HEK293T (cell line): Measurements from ENCODE around the gene AFG3L2.

Source experiments
- BHLHE40 ChIP-seq: fragments of 450-650 bp; IDR thresholded peaks from 2 replicates; pipeline ENCODE4 v1.6.1; 2016; ENCODE audit warnings: mild to moderate bottlenecking, moderate library complexity, borderline replicate concordance
- ELF4 ChIP-seq: fragments of 450-650 bp; IDR thresholded peaks from 2 replicates; pipeline ENCODE4 v1.6.1; 2017; ENCODE audit warnings: antibody characterized with exemption
- FOXA1 ChIP-seq: fragments of 450-650 bp; IDR thresholded peaks from 2 replicates; pipeline ENCODE4 v1.6.1; 2016; ENCODE audit warnings: mild to moderate bottlenecking
- FOXK2 ChIP-seq: fragments of 450-650 bp; IDR thresholded peaks from 2 replicates; pipeline ENCODE4 v1.6.1; 2016; ENCODE audit warnings: mild to moderate bottlenecking
- LEF1 ChIP-seq: fragments of 450-650 bp; IDR thresholded peaks from 2 replicates; pipeline ENCODE4 v1.6.1; 2017; ENCODE audit warnings: mild to moderate bottlenecking, borderline replicate concordance
- NFRKB ChIP-seq: fragments of 450-650 bp; IDR thresholded peaks from 2 replicates; pipeline ENCODE4 v1.6.1; 2016; ENCODE audit warnings: mild to moderate bottlenecking, moderate library complexity

DNA sequence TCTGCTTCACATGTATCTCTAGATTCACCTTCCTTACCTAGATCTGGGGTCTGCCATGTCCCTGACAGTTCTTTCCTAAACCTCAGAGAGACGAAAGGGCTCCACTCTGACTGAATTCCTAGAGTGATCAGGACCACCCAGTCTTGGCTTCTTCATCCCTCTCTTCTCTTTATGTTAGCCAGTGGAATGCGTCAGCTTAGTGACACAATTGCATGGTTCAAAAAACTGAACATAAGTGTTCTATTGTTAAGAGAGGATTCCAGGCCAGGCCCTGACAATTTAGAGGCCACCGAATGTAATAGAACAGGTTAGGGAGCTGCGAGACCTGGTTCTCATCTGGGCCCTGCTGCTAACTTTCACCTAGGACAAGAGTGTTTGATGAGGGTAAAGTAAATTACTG lies 40.7 kb upstream of the AFG3L2 start:
- no peak for TF ChIP-seq FOXK2
- TF ChIP-seq ELF4 = no peak
- no peak for TF ChIP-seq LEF1
- no peak for TF ChIP-seq FOXA1
- TF ChIP-seq NFRKB = no peak
- TF ChIP-seq BHLHE40 = no peak
